ENCODE data around the gene PRKG1. TPM values are rescaled to one million over a fixed set of nuclear protein-coding genes. Genes with fewer than 3 reads are reported as not detected.
A peak's percentile ranks its signal among the peaks of the same experiment; 100 is the strongest.

PRKG1 gene
- polyA plus RNA-seq, 1 donor from 2014 or later: 0.36 TPM

- H3K27me3 Mint-ChIP-seq: no peaks in the 10 kb centered on the region
- H3K4me3 Mint-ChIP-seq: no peak overlapping the region
- H3K27ac Mint-ChIP-seq: no peak overlapping the region
- H3K4me1 Mint-ChIP-seq: peaks cover 2 to 6% (median 5%) of the 10 kb centered on the region in 3 donors
- no peaks in the 10 kb centered on the region for H3K36me3 Mint-ChIP-seq
- H3K9me3 Mint-ChIP-seq: no peaks in the 10 kb centered on the region
Observed at GRCh38 chr10:52248697-52249306, 1174.5 kb downstream of the PRKG1 start.

- Mint-ChIP-seq H3K27me3 (no peaks in the 10 kb centered on the region), H3K9me3 (no peaks in the 10 kb centered on the region), H3K4me1 (peaks cover 2 to 5% (median 5%) of the 10 kb centered on the region in 3 donors)
Observed at GRCh38 chr10:52249850-52250395, 1175.6 kb downstream of the PRKG1 start.

GRCh38 chr10:52250510-52250909 is 1176.2 kb downstream of the PRKG1 start:
- Mint-ChIP-seq H3K27ac (no peak overlapping the region), H3K4me1 (peaks cover 2 to 5% (median 2%) of the 10 kb centered on the region in 3 donors), H3K4me3 (no peak overlapping the region), H3K36me3 (no peaks in the 10 kb centered on the region), H3K27me3 (no peaks in the 10 kb centered on the region), H3K9me3 (no peaks in the 10 kb centered on the region)

More at GRCh38 chr10:52249850-52250395, 1175.6 kb downstream of the PRKG1 start:
- Mint-ChIP-seq H3K27ac (no peak overlapping the region), H3K4me3 (no peak overlapping the region), H3K36me3 (no peaks in the 10 kb centered on the region)

GRCh38 chr10:52252307-52252706 is 1178.0 kb downstream of the PRKG1 start:
- Mint-ChIP-seq H3K27me3 (no peaks in the 10 kb centered on the region), H3K36me3 (no peaks in the 10 kb centered on the region), H3K4me3 (no peak overlapping the region), H3K4me1 (no peaks in the 10 kb centered on the region), H3K27ac (no peak overlapping the region), H3K9me3 (no peaks in the 10 kb centered on the region)

GRCh38 chr10:52256832-52257691 is 1182.8 kb downstream of the PRKG1 start:
- Mint-ChIP-seq H3K4me3 (no peak overlapping the region), H3K27me3 (no peaks in the 10 kb centered on the region), H3K9me3 (no peaks in the 10 kb centered on the region), H3K27ac (no peak overlapping the region), H3K4me1 (no peaks in the 10 kb centered on the region), H3K36me3 (no peaks in the 10 kb centered on the region)

GRCh38 chr10:52257692-52258075 is 1183.4 kb downstream of the PRKG1 start:
- Mint-ChIP-seq H3K9me3 (no peaks in the 10 kb centered on the region), H3K4me1 (no peaks in the 10 kb centered on the region), H3K36me3 (no peaks in the 10 kb centered on the region), H3K27ac (no peak overlapping the region), H3K4me3 (no peak overlapping the region), H3K27me3 (no peaks in the 10 kb centered on the region)

GRCh38 chr10:52258799-52259425 is 1184.6 kb downstream of the PRKG1 start:
- Mint-ChIP-seq H3K4me1 (no peaks in the 10 kb centered on the region), H3K36me3 (no peaks in the 10 kb centered on the region), H3K9me3 (no peaks in the 10 kb centered on the region), H3K4me3 (no peak overlapping the region), H3K27me3 (peaks cover 2% of the 10 kb centered on the region), H3K27ac (peak overlapping the region in 1 of 3 donors; percentile 59)

- Mint-ChIP-seq H3K4me1 (no peaks in the 10 kb centered on the region), H3K27ac (no peak overlapping the region), H3K4me3 (no peak overlapping the region), H3K27me3 (peaks cover 2% of the 10 kb centered on the region), H3K36me3 (no peaks in the 10 kb centered on the region), H3K9me3 (no peaks in the 10 kb centered on the region)
Observed at GRCh38 chr10:52259426-52259812, 1185.1 kb downstream of the PRKG1 start.

GRCh38 chr10:52261362-52261761 is 1187.1 kb downstream of the PRKG1 start:
- H3K4me3 Mint-ChIP-seq: no peak overlapping the region
- peaks cover 2% of the 10 kb centered on the region for H3K27me3 Mint-ChIP-seq
- H3K27ac Mint-ChIP-seq: peak overlapping the region in 1 of 3 donors; percentile 68
- no peaks in the 10 kb centered on the region for H3K9me3 Mint-ChIP-seq
- no peaks in the 10 kb centered on the region for H3K36me3 Mint-ChIP-seq
- H3K4me1 Mint-ChIP-seq: no peaks in the 10 kb centered on the region

GRCh38 chr10:52265131-52265926 is 1191.0 kb downstream of the PRKG1 start:
- H3K36me3 Mint-ChIP-seq: no peaks in the 10 kb centered on the region
- H3K27me3 Mint-ChIP-seq: peaks cover 2% of the 10 kb centered on the region
- no peak overlapping the region for H3K27ac Mint-ChIP-seq
- H3K9me3 Mint-ChIP-seq: no peaks in the 10 kb centered on the region
- H3K4me1 Mint-ChIP-seq: no peaks in the 10 kb centered on the region
- H3K4me3 Mint-ChIP-seq: no peak overlapping the region

GRCh38 chr10:52266858-52267257 is 1192.6 kb downstream of the PRKG1 start:
- Mint-ChIP-seq H3K4me1 (no peaks in the 10 kb centered on the region), H3K27ac (no peak overlapping the region), H3K27me3 (peaks cover 2% of the 10 kb centered on the region), H3K36me3 (no peaks in the 10 kb centered on the region), H3K4me3 (no peak overlapping the region), H3K9me3 (no peaks in the 10 kb centered on the region)

- Mint-ChIP-seq H3K4me3 (no peak overlapping the region), H3K27ac (no peak overlapping the region), H3K36me3 (no peaks in the 10 kb centered on the region)
Observed at GRCh38 chr10:52268790-52269189, 1194.5 kb downstream of the PRKG1 start.

GRCh38 chr10:52269233-52269632 is 1194.9 kb downstream of the PRKG1 start:
- Mint-ChIP-seq H3K27me3 (no peaks in the 10 kb centered on the region), H3K9me3 (no peaks in the 10 kb centered on the region), H3K27ac (no peak overlapping the region), H3K4me3 (no peak overlapping the region), H3K4me1 (no peaks in the 10 kb centered on the region), H3K36me3 (no peaks in the 10 kb centered on the region)

More at GRCh38 chr10:52268790-52269189, 1194.5 kb downstream of the PRKG1 start:
- Mint-ChIP-seq H3K4me1 (no peaks in the 10 kb centered on the region), H3K27me3 (no peaks in the 10 kb centered on the region), H3K9me3 (no peaks in the 10 kb centered on the region)

- Mint-ChIP-seq H3K27ac (no peak overlapping the region), H3K36me3 (no peaks in the 10 kb centered on the region), H3K4me3 (no peak overlapping the region), H3K4me1 (no peaks in the 10 kb centered on the region), H3K9me3 (peaks cover 0 to 9% (median 5%) of the 10 kb centered on the region in 3 donors), H3K27me3 (no peaks in the 10 kb centered on the region)
Observed at GRCh38 chr10:52276163-52276562, 1201.9 kb downstream of the PRKG1 start.

Measured in IgD-negative memory B cell (primary cell).